HG02759 (cell line): ENCODE data around the gene TSPAN31.

Source experiments
- ATAC-seq: cut with Tn5 transposase; IDR thresholded peaks from one replicate; pipeline ENCODE4 v1.9.1; 2021; ENCODE audit warnings: mild to moderate bottlenecking, moderate library complexity; ENCODE audit not compliant: unreplicated experiment

Gene TSPAN31

GRCh38 chr12:57735198-57735855 lies 9.5 kb upstream of the TSPAN31 start:
- ATAC-seq: no peak

- no peak for ATAC-seq
These were observed 8.7 kb upstream of the TSPAN31 start for GRCh38 chr12:57735952-57736740.

GRCh38 chr12:57736741-57737466 lies 7.9 kb upstream of the TSPAN31 start:
- ATAC-seq: no peak

- ATAC-seq: no peak
These were observed 7.1 kb upstream of the TSPAN31 start for GRCh38 chr12:57737467-57738460.

- no peak for ATAC-seq
These were observed 6.1 kb upstream of the TSPAN31 start, which contains the start of gene AGAP2 for GRCh38 chr12:57738661-57739237. TSS of gene AGAP2 (minus strand) at chr12:57738742. CDS start at chr12:57738246, 496 bp downstream.

GRCh38 chr12:57739387-57739786 lies 5.5 kb upstream of the TSPAN31 start:
- no peak for ATAC-seq

GRCh38 chr12:57739914-57740538 lies 4.8 kb upstream of the TSPAN31 start:
- no peak for ATAC-seq

- peak; percentile 44 for ATAC-seq
These were observed 4.0 kb upstream of the TSPAN31 start for GRCh38 chr12:57740656-57741412.

GRCh38 chr12:57741413-57741789 lies 3.4 kb upstream of the TSPAN31 start:
- no peak for ATAC-seq

- ATAC-seq: peak; percentile 64
These were observed 2.7 kb upstream of the TSPAN31 start for GRCh38 chr12:57741844-57742738.

GRCh38 chr12:57743769-57744168 lies 1.1 kb upstream of the TSPAN31 start:
- ATAC-seq: no peak

- ATAC-seq: peak; percentile 35
These were observed 554 bp upstream of the TSPAN31 start for GRCh38 chr12:57744194-57744776.

- ATAC-seq: no peak
These were observed 644 bp downstream of the TSPAN31 start for GRCh38 chr12:57745485-57745881.

GRCh38 chr12:57746025-57746424 lies 1.2 kb downstream of the TSPAN31 start:
- ATAC-seq: no peak

GRCh38 chr12:57749061-57749460 lies 4.2 kb downstream of the TSPAN31 start:
- ATAC-seq: no peak

- ATAC-seq: no peak
These were observed 6.0 kb downstream of the TSPAN31 start for GRCh38 chr12:57750561-57751431.

- no peak for ATAC-seq
These were observed 6.6 kb downstream of the TSPAN31 start for GRCh38 chr12:57751432-57751787.
